ENCODE data around the gene TEX2.

The TEX2 gene

GRCh38 chr17:64259922-64260321 is 3.1 kb downstream of the TEX2 start:
- no peak overlapping the region for H3K27ac ChIP-seq (ENCODE audit: low read depth, low read length)
- no peak overlapping the region for H3K4me3 ChIP-seq (ENCODE audit: insufficient read depth, low read length, poor library complexity, severe bottlenecking)
- H3K27me3 ChIP-seq (ENCODE audit: low read length), result no peaks in the 10 kb centered on the region
- no peak overlapping the region for H2AFZ ChIP-seq (ENCODE audit: low read depth, low read length, severe bottlenecking)
- no peaks in the 10 kb centered on the region for H3K36me3 ChIP-seq (ENCODE audit: low read length)
- H4K20me1 ChIP-seq (ENCODE audit: low read depth, low read length), result 0 out of 2 replicates have a peak, but pooled peaks cover 4% of the 10 kb centered on the region
- H3K79me2 ChIP-seq (ENCODE audit: insufficient read depth, low read length), result 0 out of 2 replicates have a peak, but pooled peaks cover 4% of the 10 kb centered on the region
- H3K9me2 ChIP-seq (replicated peaks; ENCODE audit: insufficient read depth, low read length), result no peaks in the 10 kb centered on the region
- no peak overlapping the region for H3K9ac ChIP-seq (ENCODE audit: low read length)
- no peaks in the 10 kb centered on the region for H3K9me3 ChIP-seq (ENCODE audit: insufficient read depth, low read length)
- TF ChIP-seq CTCF (IDR thresholded peaks at IDR 0.05; ENCODE audit: insufficient read depth, low read length, poor library complexity, severe bottlenecking) (no peak), EZH2phosphoT487 (conservative IDR thresholded peaks at IDR 0.05; ENCODE audit: low read length) (no peak)
- H3F3A ChIP-seq (ENCODE audit: insufficient read depth), result no peaks in the 10 kb centered on the region
- H3K4me2 ChIP-seq (ENCODE audit: low read depth, low read length, poor library complexity, severe bottlenecking), result no peak overlapping the region

- H3K9me2 ChIP-seq (replicated peaks; ENCODE audit: insufficient read depth, low read length), result no peaks in the 10 kb centered on the region
- no peak overlapping the region for H3K9ac ChIP-seq (ENCODE audit: low read length)
- no peak overlapping the region for H3K4me3 ChIP-seq (ENCODE audit: insufficient read depth, low read length, poor library complexity, severe bottlenecking)
- H3K4me2 ChIP-seq (ENCODE audit: low read depth, low read length, poor library complexity, severe bottlenecking), result no peak overlapping the region
- H3K79me2 ChIP-seq (ENCODE audit: insufficient read depth, low read length), result 0 out of 2 replicates have a peak, but pooled peaks cover 4% of the 10 kb centered on the region
- no peaks in the 10 kb centered on the region for H3K36me3 ChIP-seq (ENCODE audit: low read length)
- no peak overlapping the region for H2AFZ ChIP-seq (ENCODE audit: low read depth, low read length, severe bottlenecking)
- H3K27me3 ChIP-seq (ENCODE audit: low read length), result no peaks in the 10 kb centered on the region
- H3F3A ChIP-seq (ENCODE audit: insufficient read depth), result no peaks in the 10 kb centered on the region
- H4K20me1 ChIP-seq (ENCODE audit: low read depth, low read length), result 0 out of 2 replicates have a peak, but pooled peaks cover 4% of the 10 kb centered on the region
- no peak for TF ChIP-seq EZH2phosphoT487 (conservative IDR thresholded peaks at IDR 0.05; ENCODE audit: low read length)
- H3K27ac ChIP-seq (ENCODE audit: low read depth, low read length), result no peak overlapping the region
- no peaks in the 10 kb centered on the region for H3K9me3 ChIP-seq (ENCODE audit: insufficient read depth, low read length)
These were observed 3.6 kb downstream of the TEX2 start for GRCh38 chr17:64259426-64259825.

GRCh38 chr17:64256913-64257807 is 5.9 kb downstream of the TEX2 start:
- Histone ChIP-seq H3K9me2 (replicated peaks; ENCODE audit: insufficient read depth, low read length) (no peaks in the 10 kb centered on the region), H3K27ac (ENCODE audit: low read depth, low read length) (no peak overlapping the region), H3K79me2 (ENCODE audit: insufficient read depth, low read length) (0 out of 2 replicates have a peak, but pooled peaks cover 4% of the 10 kb centered on the region), H3K4me2 (ENCODE audit: low read depth, low read length, poor library complexity, severe bottlenecking) (no peak overlapping the region), H3K36me3 (ENCODE audit: low read length) (no peaks in the 10 kb centered on the region), H3K27me3 (ENCODE audit: low read length) (no peaks in the 10 kb centered on the region), H2AFZ (ENCODE audit: low read depth, low read length, severe bottlenecking) (no peak overlapping the region), H3F3A (ENCODE audit: insufficient read depth) (no peaks in the 10 kb centered on the region), H3K9ac (ENCODE audit: low read length) (no peak overlapping the region), H3K9me3 (ENCODE audit: insufficient read depth, low read length) (no peaks in the 10 kb centered on the region), H4K20me1 (ENCODE audit: low read depth, low read length) (0 out of 2 replicates have a peak, but pooled peaks cover 4% of the 10 kb centered on the region), H3K4me3 (ENCODE audit: insufficient read depth, low read length, poor library complexity, severe bottlenecking) (no peak overlapping the region)
- TF ChIP-seq EZH2phosphoT487 (conservative IDR thresholded peaks at IDR 0.05; ENCODE audit: low read length), result no peak
- TF ChIP-seq CTCF (IDR thresholded peaks at IDR 0.05; ENCODE audit: insufficient read depth, low read length, poor library complexity, severe bottlenecking), result no peak

GRCh38 chr17:64255764-64256163 is 7.3 kb downstream of the TEX2 start:
- no peak for TF ChIP-seq CTCF (IDR thresholded peaks at IDR 0.05; ENCODE audit: insufficient read depth, low read length, poor library complexity, severe bottlenecking)
- TF ChIP-seq EZH2phosphoT487 (conservative IDR thresholded peaks at IDR 0.05; ENCODE audit: low read length), result no peak
- Histone ChIP-seq H3K36me3 (ENCODE audit: low read length) (no peaks in the 10 kb centered on the region), H3K4me2 (ENCODE audit: low read depth, low read length, poor library complexity, severe bottlenecking) (no peak overlapping the region), H3K9me2 (replicated peaks; ENCODE audit: insufficient read depth, low read length) (no peaks in the 10 kb centered on the region), H3F3A (ENCODE audit: insufficient read depth) (no peaks in the 10 kb centered on the region), H3K9me3 (ENCODE audit: insufficient read depth, low read length) (no peaks in the 10 kb centered on the region), H3K79me2 (ENCODE audit: insufficient read depth, low read length) (no peaks in the 10 kb centered on the region), H3K27me3 (ENCODE audit: low read length) (no peaks in the 10 kb centered on the region), H3K9ac (ENCODE audit: low read length) (no peak overlapping the region), H3K27ac (ENCODE audit: low read depth, low read length) (no peak overlapping the region), H2AFZ (ENCODE audit: low read depth, low read length, severe bottlenecking) (no peak overlapping the region), H4K20me1 (ENCODE audit: low read depth, low read length) (0 out of 2 replicates have a peak, but pooled peaks cover 4% of the 10 kb centered on the region), H3K4me3 (ENCODE audit: insufficient read depth, low read length, poor library complexity, severe bottlenecking) (no peak overlapping the region)

Data from SU-DHL-6 (cell line).